Esophagus muscularis mucosa (tissue), 4 donors: ENCODE results near the gene CCDC92B. TPM values are rescaled to one million over a fixed set of nuclear protein-coding genes. Genes with fewer than 3 reads are reported as not detected.

ENCODE experiments used
- DNase-seq: peaks from one replicate; pipeline ENCODE4 v3.0.0-alpha.2; 2017; ENCODE audit errors: extremely low spot score
- H3K27ac ChIP-seq, 4 donors: fragments of 200-600 bp; sonication (generic); replicated peaks in 1 of 4; 1 replicate in 3 of 4; 2 replicates in 1 of 4; pipeline ENCODE4 v1.5.1; 2016 to 2019; ENCODE audit warnings: mild to moderate bottlenecking in 1 of 4
- H3K27me3 ChIP-seq, 4 donors: fragments of 200-600 bp; sonication (generic); one replicate each; pipeline versions ENCODE4 v1.5.1 to v1.6.0; 2016 to 2019
- H3K36me3 ChIP-seq, 4 donors: fragments of 200-600 bp; sonication (generic); one replicate each; pipeline ENCODE4 v1.5.1; 2016 to 2019
- H3K4me1 ChIP-seq, 4 donors: fragments of 200-600 bp; sonication (generic); one replicate each; pipeline ENCODE4 v1.5.1; 2016 to 2019
- H3K4me3 ChIP-seq, 4 donors: fragments of 200-600 bp; sonication (generic); 1 replicate in 2 of 4; 2 replicates in 2 of 4; pipeline ENCODE4 v1.5.1; 2016 to 2019; ENCODE audit warnings: mild to moderate bottlenecking in 4 of 4, moderate library complexity in 1 of 4
- H3K9me3 ChIP-seq, 4 donors: fragments of 200-600 bp; sonication (generic); 1 replicate in 3 of 4; 2 replicates in 1 of 4; pipeline ENCODE4 v1.5.1; 2016 to 2019
- EP300 ChIP-seq: sonication (generic); formaldehyde crosslinking; IDR thresholded peaks from one replicate; pipeline ENCODE4 v1.6.1; 2017; ENCODE audit warnings: antibody characterized with exemption
- POLR2A ChIP-seq: fragments of 450-650 bp; IDR thresholded peaks from one replicate; pipeline ENCODE4 v1.6.1; 2017; ENCODE audit warnings: antibody characterized with exemption, moderate library complexity, mild to moderate bottlenecking, low read depth
- POLR2AphosphoS5 ChIP-seq, 2 donors: sonication (generic); formaldehyde crosslinking; IDR thresholded peaks; one replicate each; pipeline ENCODE4 v1.6.1; 2017; ENCODE audit warnings: antibody characterized with exemption in 2 of 2
- WGBS: methylation state at CpG from one replicate; pipeline ENCODE4 v1.1.5; 2018; 5-methylcytosine and 5-hydroxymethylcytosine counted together
- intact Hi-C: fragments of 100-400 bp; cut with DNase I; formaldehyde crosslinking; loops from one replicate; pipeline ENCODE4 v1.15.1; 2023
- total RNA-seq, 4 donors: library from RNA; depleted of rRNA; stranded (reverse); fragments of >200 nt; gene quantifications; one replicate each; pipeline versions ENCODE4 v1.1.0 to v1.2.1, GENCODE V29; 2016
- TF ChIP-seq, protein P1 (sequence below), 3 experiments: fragments of 200-600 bp in 2 of 3; fragments of 450-650 bp in 1 of 3; sonication (generic) in 2 of 3; IDR thresholded peaks; one replicate each; pipeline ENCODE4 v1.5.1; 2017 to 2019; ENCODE audit warnings: antibody characterized with exemption in 3 of 3, mild to moderate bottlenecking in 2 of 3, moderate library complexity in 1 of 3

The CCDC92B gene
- total RNA-seq, 4 donors from 2014 or later, result 0.13 to 0.42 TPM; not detected in 2

DNA sequence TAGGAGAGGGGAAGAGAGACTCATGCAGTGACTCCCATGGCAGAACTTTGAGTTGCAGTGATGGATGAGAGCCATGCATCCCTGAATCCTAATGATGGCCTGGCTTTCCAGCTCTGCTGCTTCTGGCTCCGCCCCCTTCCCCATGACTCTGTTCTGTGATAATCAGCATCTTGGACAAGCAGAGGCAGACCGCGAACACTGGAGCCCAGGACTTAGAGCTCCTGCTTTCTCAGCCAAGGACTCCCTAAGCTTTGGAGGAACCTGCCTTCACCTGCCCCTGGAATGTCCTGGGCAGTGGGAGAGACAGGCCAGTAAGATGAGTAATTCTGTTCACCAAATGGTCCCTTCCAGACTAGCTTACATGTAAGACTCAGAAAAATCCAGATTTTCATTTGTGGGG lies 12.5 kb downstream of the CCDC92B start:
- Histone ChIP-seq H3K9me3 (no peaks in the 10 kb centered on the region), H3K4me1 (no peaks in the 10 kb centered on the region), H3K27me3 (peaks cover 0 to 6% (median 3%) of the 10 kb centered on the region in 4 donors), H3K27ac (no peak overlapping the region), H3K36me3 (no peaks in the 10 kb centered on the region), H3K4me3 (no peak overlapping the region)
- WGBS, result 85% methylated on average over 3 of the region's 3 CpGs
- DNase-seq, result no peak
- no peak for TF ChIP-seq EP300
- TF ChIP-seq POLR2AphosphoS5 (IDR thresholded peaks at IDR 0.05), result no peak
- TF ChIP-seq, protein P1, sequence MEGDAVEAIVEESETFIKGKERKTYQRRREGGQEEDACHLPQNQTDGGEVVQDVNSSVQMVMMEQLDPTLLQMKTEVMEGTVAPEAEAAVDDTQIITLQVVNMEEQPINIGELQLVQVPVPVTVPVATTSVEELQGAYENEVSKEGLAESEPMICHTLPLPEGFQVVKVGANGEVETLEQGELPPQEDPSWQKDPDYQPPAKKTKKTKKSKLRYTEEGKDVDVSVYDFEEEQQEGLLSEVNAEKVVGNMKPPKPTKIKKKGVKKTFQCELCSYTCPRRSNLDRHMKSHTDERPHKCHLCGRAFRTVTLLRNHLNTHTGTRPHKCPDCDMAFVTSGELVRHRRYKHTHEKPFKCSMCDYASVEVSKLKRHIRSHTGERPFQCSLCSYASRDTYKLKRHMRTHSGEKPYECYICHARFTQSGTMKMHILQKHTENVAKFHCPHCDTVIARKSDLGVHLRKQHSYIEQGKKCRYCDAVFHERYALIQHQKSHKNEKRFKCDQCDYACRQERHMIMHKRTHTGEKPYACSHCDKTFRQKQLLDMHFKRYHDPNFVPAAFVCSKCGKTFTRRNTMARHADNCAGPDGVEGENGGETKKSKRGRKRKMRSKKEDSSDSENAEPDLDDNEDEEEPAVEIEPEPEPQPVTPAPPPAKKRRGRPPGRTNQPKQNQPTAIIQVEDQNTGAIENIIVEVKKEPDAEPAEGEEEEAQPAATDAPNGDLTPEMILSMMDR (IDR thresholded peaks at IDR 0.05), result no peak
- no peak for TF ChIP-seq POLR2A
- intact Hi-C loops, result no loop called here

- H3K9me3 ChIP-seq, result no peaks in the 10 kb centered on the region
- no peak overlapping the region for H3K4me3 ChIP-seq
- DNase-seq, result no peak
- H3K27me3 ChIP-seq, result peaks cover 0 to 17% (median 3%) of the 10 kb centered on the region in 4 donors
- no peak overlapping the region for H3K27ac ChIP-seq
- no peaks in the 10 kb centered on the region for H3K36me3 ChIP-seq
- H3K4me1 ChIP-seq, result no peaks in the 10 kb centered on the region
- TF ChIP-seq POLR2A, result no peak
- TF ChIP-seq, protein P1 (IDR thresholded peaks at IDR 0.05), result no peak
- no peak for TF ChIP-seq POLR2AphosphoS5 (IDR thresholded peaks at IDR 0.05)
- TF ChIP-seq EP300, result no peak
- intact Hi-C loops, result no loop called here
- 90% methylated on average over 5 of the region's 5 CpGs for WGBS
Measured at GRCh38 chr17:2735896-2736295, 13.6 kb downstream of the CCDC92B start.

DNA sequence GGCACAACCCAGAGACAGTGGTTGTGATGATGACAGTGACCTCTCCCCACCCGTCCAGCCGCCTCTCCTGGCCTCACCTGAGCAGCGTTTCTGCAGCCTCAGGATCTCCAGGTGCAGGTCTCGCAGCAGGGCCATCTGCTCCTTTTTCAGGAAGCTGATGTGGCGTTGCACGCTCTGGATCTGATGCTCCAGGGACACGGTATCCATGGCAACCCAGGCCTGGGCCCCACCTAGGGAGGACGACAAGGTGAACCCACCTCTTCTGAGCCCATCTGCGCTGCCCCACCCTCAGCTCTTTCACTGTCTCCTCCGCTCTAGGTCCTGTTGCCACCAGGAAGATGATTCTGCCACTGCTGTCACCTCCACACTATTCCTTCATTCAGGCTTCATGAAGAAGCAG lies 14.5 kb downstream of the CCDC92B start:
- Histone ChIP-seq H3K4me1 (no peaks in the 10 kb centered on the region), H3K27ac (no peak overlapping the region), H3K4me3 (no peak overlapping the region), H3K9me3 (no peaks in the 10 kb centered on the region), H3K36me3 (no peaks in the 10 kb centered on the region), H3K27me3 (peaks cover 0 to 26% (median 3%) of the 10 kb centered on the region in 4 donors)
- TF ChIP-seq EP300 (no peak), POLR2AphosphoS5 (IDR thresholded peaks at IDR 0.05) (no peak), POLR2A (no peak)
- TF ChIP-seq, protein P1 (IDR thresholded peaks at IDR 0.05), result no peak
- no peak for DNase-seq
- intact Hi-C loops, result no loop called here
- WGBS, result 82% methylated on average over 10 of the region's 10 CpGs

GRCh38 chr17:2731807-2732206 lies 17.6 kb downstream of the CCDC92B start:
- Histone ChIP-seq H3K27me3 (peaks cover 0 to 56% (median 14%) of the 10 kb centered on the region in 4 donors), H3K27ac (no peak overlapping the region), H3K36me3 (no peaks in the 10 kb centered on the region), H3K4me1 (no peaks in the 10 kb centered on the region), H3K9me3 (no peaks in the 10 kb centered on the region), H3K4me3 (no peak overlapping the region)
- TF ChIP-seq, protein P1 (IDR thresholded peaks at IDR 0.05), result no peak
- TF ChIP-seq POLR2A (no peak), POLR2AphosphoS5 (IDR thresholded peaks at IDR 0.05) (no peak), EP300 (no peak)
- intact Hi-C loops, result no loop called here
- DNase-seq, result no peak
- 93% methylated on average over 10 of the region's 10 CpGs for WGBS

- H3K4me1 ChIP-seq, result no peaks in the 10 kb centered on the region
- no peak overlapping the region for H3K4me3 ChIP-seq
- H3K27me3 ChIP-seq, result peaks cover 0 to 66% (median 17%) of the 10 kb centered on the region in 4 donors
- no peak overlapping the region for H3K27ac ChIP-seq
- H3K36me3 ChIP-seq, result no peaks in the 10 kb centered on the region
- TF ChIP-seq, protein P1 (IDR thresholded peaks at IDR 0.05), result no peak
- no peak for TF ChIP-seq EP300
- no peak for TF ChIP-seq POLR2A
- TF ChIP-seq POLR2AphosphoS5 (IDR thresholded peaks at IDR 0.05), result no peak
- intact Hi-C loops, result no loop called here
- WGBS, result 77% methylated on average over 13 of the region's 17 CpGs
- DNase-seq, result no peak
- no peaks in the 10 kb centered on the region for H3K9me3 ChIP-seq
Measured at GRCh38 chr17:2730764-2731353, 18.6 kb downstream of the CCDC92B start.
